NOMO-1 treated with DMSO at 0.1 percent for 48 hours (cell line): ENCODE results near the gene TRAPPC5.

Experiments used
- DNase-seq: peaks from one replicate; lab custom pipeline; 2025; ENCODE audit not compliant: unreplicated experiment; lab: John Stamatoyannopoulos, UW

The TRAPPC5 gene

DNA sequence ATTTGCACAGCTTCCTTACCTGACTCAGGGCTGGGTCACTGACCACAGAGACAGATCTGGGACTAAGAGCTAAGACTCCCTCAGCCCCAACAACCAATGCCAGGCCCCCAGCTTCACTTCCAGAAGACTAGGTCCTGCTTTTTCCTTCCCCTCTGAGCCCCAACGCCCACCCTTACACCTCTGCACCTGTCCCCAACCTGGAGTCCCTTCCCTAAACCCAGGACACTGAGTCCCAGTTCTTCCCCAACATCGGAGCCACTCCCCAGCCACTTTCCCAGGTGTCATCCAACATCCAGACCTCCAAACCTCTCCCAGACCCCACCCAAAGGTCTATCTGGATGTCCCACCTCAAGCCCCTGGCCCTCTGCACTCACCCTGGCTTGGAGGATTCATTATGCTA lies 18.4 kb downstream of the TRAPPC5 start:
- DNase-seq: no peak

DNA sequence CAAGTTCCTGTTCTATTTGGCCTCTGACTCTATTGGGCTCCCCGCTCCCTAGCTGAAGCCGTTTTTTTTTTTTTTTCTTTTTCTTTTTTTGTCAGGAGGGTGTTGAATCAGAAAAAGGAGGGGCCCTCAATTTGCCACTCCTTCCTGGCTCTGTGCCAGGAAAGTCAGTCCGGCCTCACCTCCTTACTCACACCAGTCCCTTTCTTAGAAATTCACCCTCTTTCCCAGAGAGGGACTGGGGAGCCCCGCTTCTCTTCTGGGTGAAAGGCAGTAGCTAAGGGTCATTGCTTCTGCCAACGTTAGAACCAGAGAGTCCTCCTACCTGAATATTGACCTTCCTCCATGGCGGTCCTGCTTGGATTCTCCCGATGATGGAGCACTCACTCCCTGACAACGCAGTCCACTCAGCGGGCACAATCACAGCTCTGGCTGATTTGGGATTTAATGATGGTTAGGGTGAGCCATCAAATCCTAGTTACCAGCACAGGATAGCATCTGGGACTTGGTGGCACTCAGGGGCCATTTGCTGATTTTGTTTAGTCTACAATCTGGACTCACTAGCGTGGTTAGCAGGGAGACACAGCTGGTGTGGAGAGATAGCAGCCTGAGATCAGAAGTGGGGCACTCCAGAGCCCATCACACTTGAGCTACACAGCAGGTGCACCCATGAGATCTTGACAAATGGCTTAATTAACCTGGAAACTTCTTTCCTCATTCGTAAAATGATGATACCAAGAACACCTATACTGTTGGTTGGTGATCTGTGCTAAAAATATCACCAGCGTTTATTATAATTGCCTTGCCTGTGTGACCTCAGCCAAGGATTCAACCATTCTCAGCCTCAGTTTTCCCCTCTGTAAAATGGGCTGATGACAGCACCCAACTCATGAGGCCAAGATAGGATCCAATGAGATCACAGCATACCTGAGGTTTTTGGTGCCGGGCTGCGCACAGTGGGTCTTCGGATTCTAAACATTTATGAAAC lies 19.1 kb downstream of the TRAPPC5 start:
- no peak for DNase-seq

DNA sequence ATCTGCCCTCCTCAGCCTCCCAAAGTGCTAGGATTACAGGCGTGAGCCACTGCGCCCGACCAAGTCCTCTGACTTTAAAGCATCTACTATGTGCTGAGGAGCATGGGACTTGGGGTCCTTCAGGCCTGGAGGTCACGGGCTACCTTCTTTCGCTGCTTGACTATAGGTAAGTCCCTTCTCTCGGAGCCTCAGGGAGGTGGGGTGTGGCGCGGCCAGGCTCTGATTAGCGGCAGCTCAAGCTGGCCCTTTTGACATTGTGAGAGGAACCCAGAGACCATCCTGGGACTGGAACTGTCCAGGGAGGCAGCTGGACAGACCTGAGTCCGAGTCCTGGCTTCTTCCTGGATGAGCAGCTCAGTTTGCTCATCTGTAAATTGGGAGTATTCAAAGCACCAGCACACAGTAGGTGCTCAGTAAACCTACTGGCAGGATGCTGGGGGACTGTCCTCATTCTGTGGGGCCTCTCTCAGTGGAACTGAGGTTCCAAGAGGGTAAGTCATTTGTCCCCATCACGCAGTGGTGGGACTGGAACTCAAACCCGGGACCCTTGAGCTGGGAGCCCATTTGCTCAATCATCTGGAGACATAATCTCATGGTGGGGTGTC lies 20.5 kb downstream of the TRAPPC5 start:
- no peak for DNase-seq

DNA sequence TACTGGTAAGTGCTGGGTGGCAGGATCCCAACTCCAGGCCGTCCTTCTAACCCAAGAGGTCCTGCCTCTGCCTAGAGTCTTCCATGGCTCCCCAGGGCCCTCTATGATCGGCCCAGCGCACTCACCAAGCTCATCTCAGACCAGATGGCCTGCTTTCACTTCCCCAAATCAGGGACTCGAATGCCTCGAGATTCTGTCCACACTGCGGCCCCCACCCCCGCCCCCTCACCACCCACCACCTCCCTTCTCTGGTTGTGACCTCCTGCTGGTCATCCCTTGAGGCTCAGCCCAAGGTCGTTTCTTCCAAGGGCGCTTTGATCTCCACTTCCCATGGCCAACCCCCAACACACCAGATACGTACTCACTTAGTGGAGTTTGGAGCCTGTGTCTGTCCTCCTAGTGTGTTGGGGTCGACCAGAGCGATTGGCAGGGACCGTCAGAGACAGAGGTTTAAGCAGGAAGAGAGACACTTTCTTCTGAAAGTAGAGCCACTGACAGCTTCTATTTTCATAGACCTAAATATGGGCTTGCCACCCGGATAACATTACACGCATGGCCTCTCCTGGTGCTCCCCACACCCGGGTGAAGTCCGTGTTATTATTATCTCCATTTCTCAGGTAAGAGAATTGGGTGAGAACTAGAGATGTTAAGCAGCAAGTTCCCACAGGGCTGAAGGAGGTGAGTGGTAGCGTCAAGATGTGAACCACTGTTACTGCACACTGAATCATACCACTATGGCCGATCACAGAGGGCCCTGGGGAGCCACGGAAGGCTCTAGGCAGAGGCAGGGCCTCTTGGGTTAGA lies 21.2 kb downstream of the TRAPPC5 start, which contains the start of gene FCER2:
Gene FCER2, minus strand, starts transcription at position 478 of the 804 bp plus-strand sequence. CDS start 2,371 bp downstream, outside the sequence.
- peak; percentile 63 for DNase-seq

DNA sequence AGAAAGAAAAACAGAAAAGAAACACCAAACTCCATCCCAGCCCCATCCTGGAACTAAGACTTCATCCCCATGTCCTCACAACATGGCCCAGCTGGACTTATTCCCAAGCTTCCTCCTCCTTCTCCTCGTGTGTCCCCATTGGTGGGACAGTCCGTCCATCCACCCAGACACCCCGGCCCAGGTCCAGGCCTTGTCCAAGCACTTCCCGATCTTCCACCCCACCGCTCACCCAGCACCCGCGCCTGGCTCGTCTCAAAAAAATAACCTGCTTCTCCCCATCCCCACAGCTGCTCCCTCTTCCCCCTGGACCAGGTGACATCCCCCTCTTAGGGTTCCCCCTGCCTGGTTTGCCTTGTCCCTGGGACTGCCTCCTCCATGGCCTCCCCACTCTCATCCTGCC lies 22.7 kb downstream of the TRAPPC5 start:
- no peak for DNase-seq

DNA sequence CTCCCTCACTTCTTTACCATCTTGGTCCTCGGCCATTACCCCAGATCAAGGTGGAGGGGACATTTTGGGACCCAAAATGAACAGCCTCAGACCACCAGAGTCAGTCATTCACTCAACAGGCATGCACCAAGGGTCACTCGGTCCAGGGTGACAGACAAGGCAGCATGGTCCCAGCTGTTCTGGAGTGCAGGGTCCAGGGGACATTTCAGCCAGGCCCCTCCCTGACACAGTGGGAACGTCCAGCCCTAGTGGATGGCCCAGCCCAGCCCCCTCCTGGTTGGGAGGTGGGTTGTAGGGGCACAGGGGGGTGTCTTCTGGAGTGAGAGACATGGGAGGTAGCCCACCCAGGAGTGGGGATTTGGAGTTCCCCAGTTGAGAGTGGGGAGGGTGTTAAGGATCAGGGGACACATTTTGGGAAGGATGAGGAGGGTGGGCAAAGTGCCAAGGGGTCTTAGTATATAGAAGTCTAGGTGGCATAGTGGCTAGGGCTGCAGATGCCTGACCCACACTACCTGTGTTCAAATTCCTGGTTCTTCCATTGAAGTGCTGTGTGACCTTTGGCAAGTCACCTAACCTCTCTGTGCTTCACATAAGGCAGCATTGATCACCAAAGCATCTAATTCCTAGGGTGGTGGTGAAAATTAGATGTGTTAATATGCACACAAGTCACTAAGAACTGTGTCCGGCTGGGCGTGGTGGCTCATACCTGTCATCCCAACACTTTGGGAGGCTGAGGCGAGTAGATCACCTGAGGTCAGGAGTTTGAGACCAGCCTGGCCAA lies 23.8 kb downstream of the TRAPPC5 start:
- no peak for DNase-seq

DNA sequence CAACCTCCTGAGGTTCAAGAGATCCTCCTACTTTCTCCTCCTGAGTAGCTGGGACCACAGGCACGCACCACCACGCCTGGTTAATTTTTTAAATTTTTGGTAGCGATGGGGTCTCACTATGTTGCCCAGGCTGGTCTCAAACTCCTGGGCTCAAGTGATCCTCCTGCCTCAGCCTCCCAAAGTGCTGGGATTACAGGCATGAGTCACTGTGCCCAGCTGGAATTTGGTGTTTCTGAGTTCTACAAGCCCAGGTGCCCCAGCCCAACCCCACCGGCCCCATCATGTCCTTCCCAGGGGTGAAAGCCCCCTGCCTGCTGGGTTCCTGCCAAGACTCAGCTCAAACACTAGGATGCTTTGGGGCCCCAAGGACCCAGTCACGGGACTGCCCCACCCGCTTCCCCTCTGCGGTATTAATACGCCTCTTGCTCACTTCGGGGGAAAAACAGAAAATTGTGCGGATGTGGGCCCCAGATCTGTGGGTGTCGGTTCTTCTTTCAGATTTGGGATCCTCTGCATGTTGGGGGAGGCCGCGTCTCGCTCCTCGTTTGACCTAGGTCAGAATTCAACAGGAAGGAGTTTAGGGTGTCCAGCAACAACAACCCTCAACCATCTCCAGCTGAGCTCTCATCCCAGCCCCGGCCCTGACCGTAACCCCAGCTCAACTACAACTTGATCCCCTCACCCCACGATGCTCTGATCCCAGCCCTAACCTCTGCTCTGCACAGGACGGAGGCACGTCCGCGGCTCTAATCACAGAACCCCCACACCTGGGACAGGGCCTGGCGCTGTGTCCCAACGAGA lies 25.0 kb downstream of the TRAPPC5 start:
- peak; percentile 92 for DNase-seq

DNA sequence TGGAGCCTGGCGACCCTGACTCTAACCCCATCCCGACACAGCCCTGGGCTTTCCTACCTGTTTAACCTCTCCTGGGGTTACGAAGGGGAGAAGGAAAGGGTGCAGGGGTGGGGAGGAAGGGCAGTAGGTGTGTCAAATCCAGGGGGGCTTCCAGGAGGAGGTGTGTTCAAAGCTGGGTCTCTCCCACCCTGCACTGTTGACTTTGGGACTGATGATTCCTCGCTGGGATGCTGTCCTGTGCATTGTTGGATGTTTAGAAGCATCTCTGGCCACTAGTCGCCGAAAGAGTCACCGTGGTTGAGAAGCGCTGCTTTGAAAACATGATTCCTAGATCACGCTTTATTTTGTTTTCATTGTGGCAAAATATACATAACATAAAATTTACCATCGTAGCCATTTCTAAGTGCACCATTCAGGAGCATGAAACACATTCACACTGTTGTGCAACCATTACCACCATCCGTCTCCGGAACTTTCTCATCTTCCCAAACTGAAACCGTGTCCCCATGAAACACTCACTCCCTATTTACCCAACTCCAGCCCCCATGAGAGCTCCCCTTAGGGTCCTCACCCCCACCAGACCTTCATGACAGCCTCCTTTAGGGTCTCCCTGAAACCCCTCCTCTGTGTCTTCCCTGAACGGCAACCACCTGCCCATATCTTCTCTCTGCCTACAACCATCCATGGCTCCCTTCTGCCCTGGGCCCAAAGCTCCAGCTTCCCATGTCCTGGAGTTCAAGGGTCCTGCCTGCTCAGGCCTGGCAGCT lies 25.7 kb downstream of the TRAPPC5 start:
- DNase-seq: peak; percentile 23

DNA sequence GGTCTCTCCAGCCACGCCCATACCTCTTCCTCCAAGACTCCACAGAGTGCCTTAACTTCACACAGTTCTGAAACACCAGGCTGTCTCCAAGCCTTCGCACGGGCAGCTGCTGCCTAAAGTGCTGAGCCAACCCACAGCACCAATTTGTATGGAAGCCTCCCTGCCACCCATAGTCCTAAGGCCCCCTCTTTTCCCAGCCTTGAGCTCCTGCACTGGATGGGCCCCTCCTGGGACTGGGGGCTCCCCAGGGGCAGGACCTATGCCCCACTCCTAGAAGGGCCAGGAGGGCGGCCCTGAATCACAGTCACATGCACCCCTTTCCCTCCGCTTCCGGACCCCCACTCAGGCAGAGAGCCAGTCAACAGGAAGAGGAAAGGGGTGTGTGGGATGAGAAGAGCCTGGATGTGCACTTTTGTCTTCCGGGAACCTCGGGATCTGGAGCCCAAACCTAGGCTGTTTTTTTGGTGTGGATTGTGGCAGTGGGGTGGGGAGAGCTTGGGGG lies 26.4 kb downstream of the TRAPPC5 start:
- DNase-seq: no peak

DNA sequence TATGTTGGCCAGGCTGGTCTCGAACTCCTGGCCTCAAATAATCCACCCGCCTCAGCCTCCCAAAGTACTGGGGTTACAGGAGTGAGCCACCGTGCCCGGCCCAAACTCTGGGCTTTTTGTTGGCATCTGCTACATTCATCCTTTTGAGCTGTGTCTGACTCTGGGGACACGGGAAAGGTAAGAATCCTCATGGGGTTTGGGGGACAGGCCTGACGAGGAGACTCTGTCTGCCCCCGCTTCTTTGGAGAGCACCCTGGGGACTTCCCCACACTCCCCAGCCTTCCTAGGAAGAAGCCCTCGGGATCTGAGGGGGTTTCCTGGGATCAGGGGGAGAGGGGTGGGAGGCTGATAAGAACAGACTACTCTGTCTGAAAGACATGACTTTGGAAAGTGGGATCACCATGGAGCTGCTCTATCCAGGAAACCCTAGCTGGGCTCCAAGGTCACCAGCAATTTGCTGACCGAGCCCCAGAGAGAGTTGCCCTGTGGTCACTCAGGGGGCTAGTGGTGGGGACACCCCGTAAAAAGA lies 29.4 kb downstream of the TRAPPC5 start:
- DNase-seq: no peak

DNA sequence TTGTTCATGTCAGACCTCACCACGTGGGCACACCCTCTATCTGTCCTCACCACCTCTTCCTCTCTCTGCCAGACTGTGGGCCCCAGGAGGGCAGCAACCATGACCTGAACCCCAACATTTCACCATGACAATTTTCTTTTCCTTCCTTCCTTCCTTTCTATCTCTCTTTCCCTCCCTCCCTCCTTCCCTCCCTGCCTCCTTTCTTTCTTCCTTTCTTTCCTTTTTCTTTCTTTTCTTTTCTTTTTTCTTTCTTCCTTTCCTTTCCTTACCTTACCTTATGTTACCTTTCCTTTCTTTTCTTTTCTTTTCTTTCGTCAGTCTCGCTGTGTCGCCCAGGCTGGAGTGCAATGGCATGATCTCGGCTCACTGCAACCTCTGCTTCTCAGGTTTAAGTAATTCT lies 30.0 kb downstream of the TRAPPC5 start:
- DNase-seq: no peak

DNA sequence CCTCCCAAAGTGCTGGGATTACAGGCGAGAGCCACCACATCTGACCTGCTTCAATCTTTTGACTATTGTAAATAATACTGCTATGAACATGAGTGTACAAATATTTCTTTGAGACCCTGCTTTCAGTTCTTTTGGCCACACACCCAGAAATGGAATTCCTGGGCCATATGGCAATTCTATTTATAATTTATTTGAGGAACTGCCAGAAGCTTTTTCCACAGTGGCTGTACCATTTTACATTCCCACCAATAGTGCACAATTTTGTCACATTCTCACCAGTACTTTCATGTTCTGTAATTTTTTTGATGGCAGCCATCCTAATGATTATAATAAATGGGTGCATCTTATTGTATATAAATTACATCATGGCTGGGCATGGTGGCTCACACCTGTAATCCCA lies 35.0 kb downstream of the TRAPPC5 start:
- no peak for DNase-seq

DNA sequence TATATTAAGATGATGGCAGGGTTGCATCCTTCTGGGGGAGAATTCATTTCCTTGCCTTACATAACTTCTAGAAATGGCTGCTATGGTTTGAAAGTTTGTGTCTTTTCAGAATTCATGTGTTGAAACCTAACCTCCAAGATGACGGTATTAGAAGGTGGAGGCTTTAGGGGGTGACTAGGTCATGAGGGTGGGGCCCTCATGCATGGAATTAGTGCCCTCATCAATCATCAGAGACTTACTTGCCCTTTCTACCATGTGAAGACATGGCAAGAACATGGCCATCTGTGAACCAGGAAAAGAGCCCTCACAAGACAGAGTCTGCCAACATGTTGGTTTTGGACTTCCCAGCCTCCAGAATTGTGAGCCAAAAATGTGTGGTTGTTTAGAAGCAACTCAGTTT lies 36.1 kb downstream of the TRAPPC5 start:
- no peak for DNase-seq

DNA sequence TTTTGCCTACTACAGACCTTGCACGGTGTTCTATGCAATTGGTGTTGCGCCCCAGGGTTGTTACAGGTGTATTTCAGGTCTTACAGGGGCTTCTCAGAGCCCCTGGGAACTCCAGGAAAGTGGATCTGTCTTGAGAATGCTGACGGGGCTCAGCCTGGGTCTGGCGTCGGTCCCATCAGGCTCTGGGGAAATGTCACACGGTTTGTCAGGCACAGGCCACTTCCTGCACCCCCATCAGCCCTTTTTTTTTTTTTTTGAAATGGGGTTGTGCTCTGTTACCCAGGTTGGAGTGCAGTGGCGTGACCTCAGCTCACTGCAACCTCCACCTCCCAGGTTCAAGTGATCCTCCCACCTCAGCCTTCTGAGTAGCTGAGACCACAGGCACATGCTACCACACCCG lies 38.0 kb downstream of the TRAPPC5 start:
- DNase-seq: no peak

DNA sequence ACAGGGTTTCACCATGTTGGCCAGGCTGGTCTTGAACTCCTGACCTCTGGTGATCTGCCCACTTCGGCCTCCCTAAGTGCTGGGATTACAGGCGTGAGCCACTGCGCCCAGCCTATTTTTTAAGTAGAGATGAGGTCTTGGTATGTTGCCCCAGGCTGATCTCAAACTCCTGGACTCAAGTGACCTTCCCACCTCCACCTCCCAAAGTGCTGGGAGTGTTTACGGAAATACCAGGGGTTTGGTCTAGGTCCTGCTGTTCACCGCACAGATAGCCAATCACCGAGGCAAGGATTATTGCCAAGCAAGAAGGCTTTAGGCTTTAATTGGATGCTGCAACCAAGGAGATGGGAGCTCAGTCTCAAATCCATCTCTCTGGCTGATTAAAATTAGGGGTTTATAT lies 39.7 kb downstream of the TRAPPC5 start:
- no peak for DNase-seq

DNA sequence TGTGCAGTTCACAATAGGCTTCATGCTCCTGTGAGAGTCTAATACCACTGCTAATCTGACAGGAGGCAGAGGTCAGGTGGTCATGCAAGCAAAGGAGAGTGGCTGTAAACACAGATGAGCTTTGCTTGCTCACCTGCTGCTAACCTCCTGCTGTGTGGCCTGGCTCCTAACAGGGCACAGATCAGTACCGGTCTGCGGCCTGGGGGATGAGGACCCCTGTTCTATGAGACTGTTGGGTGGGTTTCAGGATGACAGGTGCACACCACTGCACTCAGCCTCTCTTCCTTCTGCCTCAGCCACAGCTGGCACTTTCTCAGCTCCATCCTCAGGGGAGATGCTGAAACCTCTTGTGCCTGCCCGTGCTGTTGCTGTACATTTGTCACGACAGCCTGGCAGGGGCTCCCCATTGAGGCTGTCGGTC lies 41.6 kb downstream of the TRAPPC5 start:
- no peak for DNase-seq

DNA sequence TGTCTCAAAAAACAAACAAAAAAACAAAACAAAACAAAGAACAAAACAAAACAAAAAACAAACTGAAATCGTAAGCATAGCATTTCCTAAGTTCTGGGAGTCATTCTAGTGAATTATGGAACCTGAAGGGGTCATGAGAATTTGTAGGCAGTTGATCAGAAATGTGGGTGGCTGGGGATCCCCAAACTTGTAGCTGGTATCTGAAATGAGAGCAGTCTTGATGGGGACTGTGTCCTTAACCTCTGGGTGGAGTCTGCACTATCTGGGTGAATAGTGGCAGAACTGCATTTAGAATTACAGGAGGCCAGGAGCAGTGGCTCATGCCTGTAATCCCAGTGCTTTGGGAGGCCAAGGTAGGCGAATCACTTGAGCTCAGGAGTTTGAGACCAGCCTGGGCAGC lies 45.2 kb downstream of the TRAPPC5 start:
- DNase-seq: no peak

DNA sequence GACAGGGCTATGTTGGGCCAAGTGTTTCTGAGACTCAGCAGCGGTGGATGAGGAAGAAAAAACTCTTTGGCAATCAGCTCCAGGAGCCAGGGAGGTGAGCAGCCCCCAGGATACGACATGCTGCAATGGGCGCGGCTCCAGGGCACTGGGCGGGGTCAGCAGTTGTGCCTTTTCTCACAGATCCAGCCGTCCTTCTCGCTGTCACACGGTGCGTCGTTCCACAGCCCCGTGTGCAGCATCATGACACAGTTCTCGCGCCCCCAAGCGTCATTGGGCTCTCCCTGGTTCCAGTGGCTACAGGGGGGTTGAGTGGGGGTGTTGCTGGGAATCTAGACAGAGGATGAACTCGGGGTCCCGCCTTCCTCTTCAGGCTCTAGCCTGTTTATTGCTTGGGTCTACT lies 48.6 kb downstream of the TRAPPC5 start:
- DNase-seq: peak; percentile 5

DNA sequence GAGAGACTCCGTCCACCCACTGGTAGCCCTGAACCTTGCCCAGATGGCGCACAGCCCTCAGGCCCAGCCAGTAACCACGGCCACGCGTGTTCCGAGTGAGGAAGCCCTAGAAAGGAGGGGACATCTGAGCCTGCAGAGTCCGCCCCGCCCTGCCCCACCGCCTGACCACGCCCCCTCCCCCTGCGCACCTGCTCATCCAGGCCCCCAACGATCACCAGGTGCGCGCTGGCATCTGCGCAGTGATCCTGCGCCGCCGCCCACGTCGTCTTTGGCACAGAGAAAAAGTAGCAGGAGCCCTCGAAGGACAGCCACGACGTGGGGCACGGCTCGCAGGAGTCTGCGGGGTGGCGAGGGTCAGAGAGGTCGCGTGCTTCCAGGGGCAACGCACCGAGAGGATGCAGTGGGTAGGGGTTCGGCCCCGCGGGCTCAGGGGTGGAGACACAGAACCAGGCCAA lies 49.2 kb downstream of the TRAPPC5 start:
- DNase-seq: no peak
